ENCODE data around the gene SNX30. TPM values are rescaled to one million over a fixed set of nuclear protein-coding genes. Genes with fewer than 3 reads are reported as not detected.

Gene SNX30
- total RNA-seq, 1 experiment from 2014 or later, result 12.7 TPM

- DNase-seq (ENCODE audit: low read depth, low spot score) (no peak), ATAC-seq (no peak)
- peaks cover 2 to 15% of the 10 kb centered on the region in 2 experiments; a peak in 3 of 4 replicates for H3K4me1 ChIP-seq (ENCODE audit: control insufficient read depth in 1 of 2, insufficient read depth in 2 of 2, low read length in 2 of 2)
- H3K36me3 ChIP-seq (ENCODE audit: control insufficient read depth in 1 of 2, insufficient read depth in 2 of 2, low read length in 2 of 2), result no peaks in the 10 kb centered on the region
- no peaks in the 10 kb centered on the region for H3K79me2 ChIP-seq (ENCODE audit: insufficient read depth, low read length)
- H3K9me2 ChIP-seq (ENCODE audit: insufficient read depth), result no peaks in the 10 kb centered on the region
- intact Hi-C loops (cut with micrococcal nuclease), result no loop called here
- no peak for TF ChIP-seq POLR2AphosphoS5 (IDR thresholded peaks at IDR 0.05; ENCODE audit: low read depth, low read length)
- no peak for TF ChIP-seq FOSL1 (IDR thresholded peaks at IDR 0.05; ENCODE audit: low read depth)
- TF ChIP-seq JUND (IDR thresholded peaks at IDR 0.05), result no peak
- TF ChIP-seq POLR2A (IDR thresholded peaks at IDR 0.05; ENCODE audit: borderline replicate concordance, extremely low read depth, insufficient read depth, insufficient read length), result no peak
- TF ChIP-seq YY1 (IDR thresholded peaks at IDR 0.05; ENCODE audit: extremely low read depth, insufficient replicate concordance, low read depth, low read length), result no peak
- no peak for TF ChIP-seq EZH2 (IDR thresholded peaks at IDR 0.05)
- no peak for TF ChIP-seq ZFX (IDR thresholded peaks at IDR 0.05)
- no peak for TF ChIP-seq SP1 (IDR thresholded peaks at IDR 0.05; ENCODE audit: low read depth)
- TF ChIP-seq, protein P1, sequence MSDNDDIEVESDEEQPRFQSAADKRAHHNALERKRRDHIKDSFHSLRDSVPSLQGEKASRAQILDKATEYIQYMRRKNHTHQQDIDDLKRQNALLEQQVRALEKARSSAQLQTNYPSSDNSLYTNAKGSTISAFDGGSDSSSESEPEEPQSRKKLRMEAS (IDR thresholded peaks at IDR 0.05), result no peak
- TF ChIP-seq CEBPB (IDR thresholded peaks at IDR 0.05; ENCODE audit: low read depth), result no peak
- no peak overlapping the region for H3K9ac ChIP-seq (ENCODE audit: low read length)
- H4K20me1 ChIP-seq (ENCODE audit: insufficient read depth), result no peaks in the 10 kb centered on the region
- CTCF ChIA-PET, result no interaction called here
- H3K27me3 ChIP-seq (ENCODE audit: insufficient read depth, low read length), result no peaks in the 10 kb centered on the region
- BruUV-seq (replicated peaks), result no TSS peak
- POLR2A ChIA-PET, result no interaction called here
- H3K4me3 ChIP-seq (replicated peaks in 1 of 2; ENCODE audit: low read depth in 1 of 2, low read length in 2 of 2), result no peak overlapping the region
- no peak overlapping the region for H3K27ac ChIP-seq (ENCODE audit: low read depth, low read length)
- RAD21 ChIA-PET (ENCODE audit: low non-redundant PET in 1 of 2, low total read pairs in 2 of 2, uncharacterized antibody in 2 of 2, unreplicated experiment in 2 of 2), result no interaction called here
- H2AFZ ChIP-seq (ENCODE audit: low read depth, low read length, poor library complexity, severe bottlenecking), result no peak overlapping the region
- H3K9me3 ChIP-seq (ENCODE audit: control insufficient read depth in 1 of 2, insufficient read depth in 1 of 2, low read depth in 1 of 2, low read length in 2 of 2), result no peaks in the 10 kb centered on the region
- H3K4me2 ChIP-seq (ENCODE audit: low read length), result no peak overlapping the region
Observed at GRCh38 chr9:112884101-112884500, 133.5 kb downstream of the SNX30 start.

DNA sequence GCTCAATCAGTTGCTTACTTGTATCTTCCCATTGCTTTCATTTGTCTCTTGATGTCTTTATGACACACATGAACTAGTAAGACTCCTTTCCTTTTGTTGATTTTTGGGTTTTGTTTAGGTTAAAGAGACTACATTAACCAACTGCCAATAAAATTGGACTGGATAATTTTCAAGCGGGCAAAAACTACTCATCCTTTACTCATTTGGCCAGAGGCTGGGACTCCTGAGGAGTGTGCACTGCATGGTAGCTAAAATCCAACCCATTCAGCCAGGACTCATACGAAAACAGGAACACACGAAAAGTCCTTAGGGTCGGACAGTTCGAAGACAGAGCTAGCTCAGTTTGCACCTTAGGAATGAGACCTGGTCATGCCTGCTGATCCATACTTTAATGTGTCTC, 134.2 kb downstream of the SNX30 start:
- peaks cover 2 to 15% of the 10 kb centered on the region in 2 experiments; a peak in 3 of 4 replicates for H3K4me1 ChIP-seq (ENCODE audit: control insufficient read depth in 1 of 2, insufficient read depth in 2 of 2, low read length in 2 of 2)
- no peaks in the 10 kb centered on the region for H3K9me2 ChIP-seq (ENCODE audit: insufficient read depth)
- intact Hi-C loops (cut with micrococcal nuclease), result no loop called here
- BruUV-seq (replicated peaks), result no TSS peak
- DNase-seq (ENCODE audit: low read depth, low spot score) (no peak), ATAC-seq (no peak)
- H3K4me3 ChIP-seq (replicated peaks in 1 of 2; ENCODE audit: low read depth in 1 of 2, low read length in 2 of 2), result no peak overlapping the region
- no peak overlapping the region for H3K27ac ChIP-seq (ENCODE audit: low read depth, low read length)
- RAD21 ChIA-PET (ENCODE audit: low non-redundant PET in 1 of 2, low total read pairs in 2 of 2, uncharacterized antibody in 2 of 2, unreplicated experiment in 2 of 2), result no interaction called here
- H4K20me1 ChIP-seq (ENCODE audit: insufficient read depth), result no peaks in the 10 kb centered on the region
- no peak overlapping the region for H2AFZ ChIP-seq (ENCODE audit: low read depth, low read length, poor library complexity, severe bottlenecking)
- no peak overlapping the region for H3K9ac ChIP-seq (ENCODE audit: low read length)
- H3K4me2 ChIP-seq (ENCODE audit: low read length), result no peak overlapping the region
- no peaks in the 10 kb centered on the region for H3K36me3 ChIP-seq (ENCODE audit: control insufficient read depth in 1 of 2, insufficient read depth in 2 of 2, low read length in 2 of 2)
- no peaks in the 10 kb centered on the region for H3K27me3 ChIP-seq (ENCODE audit: insufficient read depth, low read length)
- H3K79me2 ChIP-seq (ENCODE audit: insufficient read depth, low read length), result no peaks in the 10 kb centered on the region
- CTCF ChIA-PET, result no interaction called here
- H3K9me3 ChIP-seq (ENCODE audit: control insufficient read depth in 1 of 2, insufficient read depth in 1 of 2, low read depth in 1 of 2, low read length in 2 of 2), result no peaks in the 10 kb centered on the region
- no peak for TF ChIP-seq FOSL1 (IDR thresholded peaks at IDR 0.05; ENCODE audit: low read depth)
- no peak for TF ChIP-seq SRF (IDR thresholded peaks at IDR 0.05; ENCODE audit: low read depth)
- no peak for TF ChIP-seq JUND (IDR thresholded peaks at IDR 0.05)
- TF ChIP-seq SP1 (IDR thresholded peaks at IDR 0.05; ENCODE audit: low read depth), result no peak
- TF ChIP-seq, protein P1 (IDR thresholded peaks at IDR 0.05), result no peak
- TF ChIP-seq POLR2A (IDR thresholded peaks at IDR 0.05; ENCODE audit: borderline replicate concordance, extremely low read depth, insufficient read depth, insufficient read length), result no peak
- TF ChIP-seq EGR1 (IDR thresholded peaks at IDR 0.05; ENCODE audit: low read depth), result no peak
- POLR2A ChIA-PET, result no interaction called here
